NCI-H2227 treated with DMSO at 0.1 percent for 48 hours (cell line): ENCODE data around the gene MARCKSL1.

Source experiments
- DNase-seq: peaks from one replicate; lab custom pipeline; 2025; lab: John Stamatoyannopoulos, UW

The MARCKSL1 gene

DNA sequence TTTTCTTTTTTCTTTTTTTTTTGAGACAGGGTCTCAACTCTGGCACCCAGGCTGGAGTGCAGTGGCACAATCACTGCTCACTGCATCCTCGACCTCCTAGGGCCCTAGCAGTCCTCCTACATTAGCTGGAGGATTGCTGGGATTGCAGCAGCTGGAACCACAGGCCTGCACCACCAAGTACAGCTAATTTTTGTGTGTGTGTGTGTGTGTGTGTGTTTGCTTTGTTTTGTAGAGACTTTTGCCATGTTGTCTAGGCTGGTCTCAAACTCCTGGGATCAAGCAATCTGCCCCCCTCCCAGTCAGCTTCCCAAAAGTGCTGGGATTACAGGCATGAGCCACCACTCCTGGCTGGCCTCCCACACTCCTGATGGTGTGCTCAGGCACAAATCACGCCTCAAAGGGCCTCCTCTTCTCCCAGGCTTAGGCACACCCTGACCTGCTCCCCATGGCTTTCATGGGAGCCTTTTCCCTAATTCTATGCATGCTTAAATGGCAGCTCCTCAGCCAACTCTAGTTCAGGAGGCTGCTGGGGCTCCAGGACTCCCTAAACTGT, 16.9 kb upstream of the MARCKSL1 start:
- DNase-seq, result no peak

DNA sequence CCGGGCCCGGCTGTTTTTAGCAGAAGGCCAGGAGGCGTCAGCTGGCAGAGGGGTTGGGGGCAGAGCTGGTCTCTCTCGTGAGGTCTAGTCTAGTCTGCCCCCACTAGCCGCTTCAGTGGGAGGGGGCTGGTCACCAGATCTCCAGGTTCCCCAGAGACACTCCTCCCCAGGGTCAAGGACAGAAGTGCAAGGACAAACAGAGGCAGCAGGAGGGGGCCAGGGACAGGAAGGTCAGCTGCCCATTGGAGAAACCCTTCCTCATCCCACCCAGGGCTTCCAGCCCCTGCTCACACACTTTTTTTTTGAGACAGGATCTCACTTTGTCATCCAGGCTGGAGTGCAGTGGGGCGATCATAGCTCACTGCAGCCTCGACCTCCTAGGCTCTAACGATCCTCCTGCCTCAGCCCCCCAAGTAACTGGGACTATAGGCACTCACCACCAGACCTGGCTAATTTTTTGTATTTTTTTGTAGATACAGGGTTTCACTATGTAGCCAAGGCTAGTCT, 16.3 kb upstream of the MARCKSL1 start:
- no peak for DNase-seq

DNA sequence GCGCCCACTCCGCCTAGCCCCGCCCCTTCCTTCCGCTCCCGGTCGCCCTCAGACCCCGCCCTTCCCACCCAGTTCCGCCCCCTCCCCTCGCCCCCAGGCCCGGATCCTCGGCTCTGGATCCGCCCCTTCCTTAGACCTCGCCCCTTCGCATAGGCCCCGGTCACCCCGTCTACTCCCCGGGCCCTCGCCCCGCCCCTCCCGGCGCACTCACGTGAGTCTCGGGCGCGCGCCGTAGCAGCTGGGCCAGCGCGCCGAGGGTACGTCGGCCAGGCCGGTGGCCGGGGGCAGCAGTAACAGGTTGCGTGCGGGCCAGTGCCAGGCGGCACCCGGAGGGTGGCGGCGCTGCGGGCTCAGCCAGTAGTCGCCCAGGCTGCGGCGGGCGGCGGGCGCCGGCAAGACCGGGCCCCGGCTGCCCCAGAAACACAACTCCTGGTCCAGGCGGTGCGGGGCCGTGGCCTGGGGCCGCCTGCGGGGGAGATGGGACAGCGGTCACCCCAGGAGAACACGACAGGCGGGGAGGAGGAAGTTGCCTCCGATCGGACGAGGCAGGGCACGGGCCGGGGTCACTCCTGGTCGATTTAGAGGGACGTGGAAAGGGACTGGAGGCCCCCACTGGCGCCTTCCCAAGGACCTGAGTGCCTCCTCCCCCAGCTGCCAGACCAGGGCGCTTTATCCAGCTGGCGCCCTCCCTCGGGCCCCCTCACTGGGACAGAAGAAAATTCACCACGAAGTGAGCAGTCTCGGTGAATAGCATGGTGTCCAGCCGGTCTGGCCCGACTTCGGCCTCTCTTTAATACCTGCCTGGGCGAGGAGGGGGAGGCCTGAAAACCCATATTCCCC, 15.6 kb upstream of the MARCKSL1 start:
- peak; percentile 95 for DNase-seq

DNA sequence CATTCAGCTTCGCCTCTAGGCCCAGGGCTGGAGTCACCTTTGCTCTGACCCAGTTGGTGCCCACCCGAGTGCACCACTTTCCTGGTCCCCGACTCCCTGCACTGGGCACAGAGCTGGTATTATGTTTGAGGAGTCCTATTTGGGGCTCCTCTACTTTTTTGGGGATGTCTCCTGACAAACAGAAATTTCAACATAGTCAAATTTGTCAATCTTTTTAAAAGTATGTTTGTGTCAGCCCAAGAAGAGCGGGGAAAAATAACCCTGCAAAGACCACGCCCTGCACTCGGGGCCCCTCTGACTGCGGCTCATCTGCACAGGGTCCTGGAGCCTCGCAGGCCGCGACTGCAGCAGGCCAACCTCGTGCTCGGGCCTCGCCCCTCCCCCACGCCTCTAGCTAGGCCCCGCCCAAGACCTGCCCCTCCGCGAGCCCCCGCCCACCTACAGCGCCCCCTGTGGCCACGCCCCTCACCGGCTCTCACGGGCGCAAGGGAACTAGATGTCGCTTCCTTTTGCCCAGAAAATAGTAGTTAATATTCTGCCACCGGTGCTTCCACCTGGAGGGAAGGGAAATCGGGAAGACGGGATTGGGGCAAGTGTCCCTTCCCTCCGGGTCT, 14.9 kb upstream of the MARCKSL1 start:
- DNase-seq, result no peak

DNA sequence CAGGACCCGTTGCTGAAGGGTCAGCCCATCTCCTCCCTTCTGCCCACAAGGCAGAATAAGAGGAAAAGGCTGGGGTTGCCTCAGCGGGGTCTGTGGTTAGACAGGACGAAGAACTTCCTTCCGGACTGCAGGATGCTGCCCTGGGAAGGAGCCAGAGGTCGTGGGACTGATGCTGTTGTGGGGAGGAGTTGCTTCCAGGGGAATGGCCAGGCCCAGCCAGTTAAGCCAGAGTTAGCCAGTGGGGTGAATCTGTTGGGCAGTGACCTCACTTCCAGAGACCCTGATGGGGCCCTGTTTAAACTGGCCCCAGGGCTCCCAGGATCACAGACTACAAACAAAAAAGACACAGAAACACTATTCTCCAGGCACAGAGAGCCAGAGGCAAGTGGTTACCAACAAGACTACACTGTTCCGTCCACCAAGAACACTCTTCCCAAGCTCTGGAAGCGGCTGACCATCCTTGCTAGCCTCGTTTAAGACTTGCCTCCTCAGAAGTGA, 13.2 kb upstream of the MARCKSL1 start:
- DNase-seq, result no peak

DNA sequence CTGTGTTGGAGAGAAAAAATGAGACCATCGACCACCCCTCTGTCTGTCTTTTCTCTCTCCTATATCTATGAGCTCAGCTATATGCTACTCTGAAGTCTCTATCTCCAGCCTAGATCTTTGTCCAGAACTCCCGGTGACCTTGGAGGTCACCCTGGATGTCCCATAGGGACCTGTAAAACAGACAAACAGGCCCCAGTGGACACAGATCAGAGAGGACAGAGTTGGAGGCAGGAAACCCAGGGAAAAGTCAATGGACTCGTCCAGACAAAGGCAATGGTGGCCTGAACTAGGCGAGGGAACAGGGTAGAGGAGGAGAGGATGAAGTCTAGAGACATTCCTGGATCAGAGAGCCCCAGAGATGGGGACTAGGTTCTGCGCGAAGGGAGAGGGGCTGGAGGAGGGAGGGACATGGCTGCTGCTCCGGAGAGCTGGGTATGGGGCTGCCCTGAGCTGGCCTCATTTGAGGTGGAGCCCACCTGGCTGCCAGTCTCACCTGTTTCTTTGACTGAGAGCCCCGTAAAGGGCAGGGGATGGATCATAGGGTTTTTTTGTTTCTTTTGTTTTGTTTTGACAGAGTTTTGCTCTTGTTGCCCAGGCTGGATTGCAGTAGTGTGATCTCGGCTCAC, 10.6 kb upstream of the MARCKSL1 start:
- DNase-seq, result no peak

DNA sequence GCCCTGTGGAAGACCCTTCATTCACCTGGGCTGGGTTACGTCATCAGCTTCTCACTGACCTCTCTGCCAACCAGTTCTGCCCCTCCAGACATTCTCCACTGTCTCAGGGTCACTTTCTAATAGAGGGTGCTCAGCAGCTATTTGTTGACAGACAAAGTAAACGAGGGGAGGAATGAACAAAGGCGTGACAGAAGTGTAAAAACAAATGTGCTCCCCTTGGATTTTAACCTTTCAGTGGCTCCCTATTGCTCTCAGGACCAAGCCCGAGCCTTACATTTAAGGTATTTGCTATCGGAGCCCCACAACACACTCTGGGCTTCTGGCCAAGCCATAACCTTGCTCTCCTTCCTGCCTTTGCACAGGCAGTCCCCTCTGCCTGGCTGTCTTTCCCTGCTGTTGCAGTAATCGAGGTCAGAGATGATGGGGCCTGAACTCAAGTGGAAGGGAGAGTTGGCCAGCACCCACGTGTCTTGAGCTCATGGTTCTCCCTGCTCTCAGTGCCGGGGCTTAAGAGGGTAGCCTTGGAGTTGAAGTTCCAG, 9.3 kb upstream of the MARCKSL1 start:
- no peak for DNase-seq

DNA sequence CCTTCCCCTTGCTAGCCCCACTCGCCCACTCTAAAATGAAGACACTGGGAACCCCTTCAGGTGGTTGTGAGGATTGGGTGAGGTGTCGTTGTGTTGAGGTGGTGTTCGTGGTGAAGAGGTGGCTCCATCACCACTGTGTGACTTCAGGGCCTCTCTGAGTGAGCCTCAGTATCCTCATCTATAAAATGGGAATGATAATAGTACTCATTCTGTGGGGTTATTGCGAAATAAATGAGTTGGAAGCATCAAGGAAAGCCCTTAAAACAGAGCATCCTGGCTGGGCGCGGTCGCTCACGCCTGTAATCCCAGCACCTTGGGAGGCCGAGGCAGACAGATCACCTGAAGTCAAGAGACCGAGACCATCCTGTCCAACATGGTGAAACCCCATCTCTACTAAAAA, 6.7 kb upstream of the MARCKSL1 start:
- no peak for DNase-seq

DNA sequence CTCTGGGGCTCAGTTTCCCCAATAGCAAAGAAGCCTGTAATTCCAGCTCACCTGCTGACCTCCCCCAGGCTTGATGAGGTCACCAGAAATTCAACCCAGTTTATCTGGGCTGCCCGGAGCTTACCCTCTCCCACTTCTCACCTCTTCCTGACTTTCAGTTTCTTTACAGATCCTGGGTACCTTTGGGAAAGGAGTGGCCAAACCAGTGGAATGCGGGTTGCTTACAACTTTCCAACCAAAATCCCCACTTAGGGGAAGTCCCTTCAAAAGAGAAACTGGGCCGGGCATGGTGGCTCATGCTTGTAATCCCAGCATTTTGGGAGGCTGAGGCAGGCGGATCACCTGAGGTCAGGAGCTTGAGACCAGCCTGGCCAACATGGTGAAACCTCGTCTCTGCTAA, 5.9 kb upstream of the MARCKSL1 start:
- DNase-seq, result no peak

DNA sequence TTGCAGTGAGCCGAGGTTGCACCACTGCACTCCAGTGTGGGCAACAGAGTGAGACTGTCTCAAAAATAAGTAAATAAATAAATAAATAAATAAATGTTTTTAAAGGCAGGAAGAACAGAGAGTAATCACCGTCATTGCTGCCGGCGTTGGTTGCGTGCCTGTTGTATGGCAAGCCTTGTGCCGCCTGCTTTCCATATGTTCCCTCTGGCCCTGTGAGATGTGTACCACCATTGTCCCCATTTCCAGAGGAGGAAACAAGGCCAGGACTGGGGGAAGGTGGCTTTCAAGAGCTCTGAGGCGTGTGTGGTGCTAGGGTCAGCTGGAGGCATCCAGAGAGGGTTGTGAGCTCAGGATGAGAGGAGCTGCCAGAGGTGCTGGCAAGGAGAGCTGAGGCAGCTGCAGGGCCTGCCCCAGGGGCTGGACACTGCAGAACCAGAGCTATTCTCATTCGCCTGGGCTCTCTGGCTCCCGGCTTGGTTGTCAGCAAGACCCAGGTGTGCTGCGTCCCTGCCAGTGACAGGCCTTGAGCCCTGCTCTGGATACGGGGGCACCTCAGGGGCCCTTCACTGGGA, 5.2 kb upstream of the MARCKSL1 start:
- DNase-seq, result no peak

DNA sequence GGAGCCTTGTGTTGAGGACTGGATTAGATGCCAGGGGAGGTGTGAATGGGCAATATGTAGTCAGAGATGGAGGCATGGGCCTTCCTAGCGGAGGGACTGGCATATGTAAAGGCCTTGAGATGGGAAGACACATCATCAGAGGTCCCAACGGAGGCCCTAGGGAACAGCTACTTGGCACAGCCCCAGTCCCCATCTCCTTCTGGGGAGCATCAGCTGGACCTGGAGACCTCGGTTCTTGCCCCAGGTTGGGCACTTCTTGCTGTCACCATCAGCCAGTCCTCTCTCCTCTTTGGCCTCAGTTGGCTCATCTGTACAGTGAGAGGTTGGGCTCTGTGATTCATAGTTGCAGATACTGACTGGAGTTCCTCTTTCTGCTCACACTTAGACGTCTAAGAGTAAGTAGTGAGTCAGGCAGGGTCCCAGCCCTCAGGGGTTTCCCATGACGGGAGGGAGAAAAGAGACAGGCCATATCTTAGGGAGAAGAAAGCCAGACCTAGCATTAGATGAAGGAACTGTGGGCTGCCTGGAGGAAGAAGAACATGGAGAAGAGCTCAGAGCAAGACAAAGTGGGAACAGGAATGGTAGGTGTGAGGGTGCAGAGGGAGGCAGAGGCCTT, 3.4 kb upstream of the MARCKSL1 start:
- no peak for DNase-seq

DNA sequence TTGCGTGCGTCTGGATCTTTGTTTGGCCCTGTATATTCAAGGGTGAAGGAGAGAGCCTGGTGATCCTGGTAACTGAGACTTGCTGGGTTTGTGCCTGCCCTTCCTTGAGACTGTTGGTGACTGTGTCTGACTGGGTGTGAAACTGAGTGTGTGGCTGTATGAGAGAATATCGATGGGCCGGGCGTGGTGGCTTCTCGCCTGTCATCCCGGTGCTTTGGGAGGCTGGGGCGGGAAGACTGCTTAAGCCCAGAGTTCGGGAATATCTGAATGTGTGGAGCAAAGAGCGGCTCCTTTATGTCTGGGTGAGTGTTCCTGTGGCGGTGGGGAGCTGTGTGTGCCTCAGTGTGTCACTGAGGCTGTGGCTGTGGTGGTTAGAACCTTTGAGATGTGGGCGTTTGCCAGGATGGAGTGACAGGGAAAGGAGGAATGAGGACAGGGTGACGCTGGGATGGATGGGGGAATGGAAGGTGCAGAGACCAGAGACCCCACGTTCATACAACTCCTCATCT, 2.7 kb upstream of the MARCKSL1 start:
- DNase-seq, result no peak

DNA sequence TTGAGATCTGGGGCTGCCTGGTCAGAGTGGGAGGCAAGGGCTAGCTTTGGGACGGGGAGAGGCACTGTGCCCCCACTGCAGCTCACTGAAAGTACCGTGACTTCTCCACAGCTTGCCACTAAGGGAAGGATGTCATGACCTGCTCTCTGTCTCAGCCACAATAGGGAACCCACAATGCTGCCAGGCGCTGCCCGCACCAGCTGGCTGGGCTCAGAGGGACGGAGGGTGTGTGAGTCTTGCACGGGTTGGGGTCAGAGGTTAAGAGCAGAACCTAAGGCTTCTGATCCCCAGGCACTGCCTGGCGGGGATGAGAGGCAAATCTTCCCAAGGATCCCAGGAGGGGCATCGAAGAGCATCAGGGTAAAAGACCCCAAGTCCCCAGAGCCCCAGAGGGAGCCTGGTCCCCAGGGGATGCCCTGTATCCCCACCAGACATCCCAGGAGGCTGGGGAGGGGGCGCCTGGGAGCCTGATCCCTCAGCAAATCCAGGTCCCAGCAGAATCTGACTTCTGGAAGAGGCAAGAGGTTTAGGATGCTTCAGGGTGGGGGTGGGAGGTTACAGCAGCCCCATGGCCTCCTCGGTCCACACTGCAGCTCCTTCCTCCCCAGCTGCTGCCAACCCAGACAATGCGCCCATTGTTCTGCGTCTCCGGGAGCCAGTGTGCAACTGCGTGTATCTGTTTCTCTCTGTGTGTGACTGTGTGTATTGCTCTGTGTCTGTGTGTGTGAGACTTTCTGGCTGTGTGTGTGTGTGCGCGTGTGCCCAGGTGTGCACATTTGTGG, 2.0 kb upstream of the MARCKSL1 start:
- DNase-seq, result no peak

DNA sequence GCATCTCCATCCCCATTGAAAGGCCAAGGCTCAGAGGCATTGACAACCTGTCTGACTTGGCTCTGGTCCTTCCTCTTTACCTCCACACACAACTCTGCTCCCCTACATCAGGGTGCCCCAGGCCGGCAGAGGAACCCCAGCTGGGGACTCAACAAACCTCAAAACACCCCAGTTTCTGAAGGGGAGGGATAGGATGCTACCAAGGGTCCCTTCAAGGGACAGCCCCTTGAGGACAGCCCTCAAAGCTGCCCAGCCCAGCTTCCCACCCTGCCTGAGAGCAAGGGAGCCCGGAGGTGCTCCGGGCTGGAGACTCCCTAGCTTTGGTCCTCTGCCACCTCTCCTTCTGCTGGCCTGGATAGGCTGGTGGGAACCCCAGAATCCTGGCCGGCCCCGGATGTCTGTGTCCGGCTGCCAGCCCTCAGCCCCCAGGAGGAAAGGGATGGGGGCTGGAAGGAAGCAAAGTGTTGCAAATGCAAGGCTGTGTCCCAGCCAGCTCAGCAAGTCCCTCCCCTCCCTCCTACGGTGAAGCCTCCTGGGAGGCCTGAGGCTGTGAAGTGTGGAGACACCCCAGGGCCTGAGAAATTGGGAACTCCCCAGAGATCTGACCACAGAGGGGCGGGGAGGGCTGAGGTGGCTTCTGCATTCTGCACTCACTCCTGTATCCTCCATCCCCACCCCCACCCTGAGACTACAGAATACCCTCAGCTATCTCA, 1.1 kb upstream of the MARCKSL1 start:
- DNase-seq, result no peak

DNA sequence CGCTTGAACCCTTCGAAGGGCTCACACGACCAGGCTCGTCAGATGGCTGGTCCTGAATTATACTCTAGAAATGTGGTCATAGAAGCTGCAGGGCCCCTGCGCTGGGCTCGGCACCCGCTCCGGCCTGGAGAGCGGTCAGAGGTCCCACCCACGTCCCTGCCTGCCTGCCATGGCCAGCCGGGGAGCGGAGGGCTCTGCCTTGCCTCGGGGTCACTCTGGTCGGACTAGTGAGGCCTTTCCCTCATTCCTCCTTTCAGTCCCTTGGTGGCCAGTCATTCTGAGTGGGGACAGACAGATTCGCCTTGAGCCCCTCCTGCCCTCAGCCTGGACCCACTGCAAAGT, 529 bp upstream of the MARCKSL1 start:
- no peak for DNase-seq

DNA sequence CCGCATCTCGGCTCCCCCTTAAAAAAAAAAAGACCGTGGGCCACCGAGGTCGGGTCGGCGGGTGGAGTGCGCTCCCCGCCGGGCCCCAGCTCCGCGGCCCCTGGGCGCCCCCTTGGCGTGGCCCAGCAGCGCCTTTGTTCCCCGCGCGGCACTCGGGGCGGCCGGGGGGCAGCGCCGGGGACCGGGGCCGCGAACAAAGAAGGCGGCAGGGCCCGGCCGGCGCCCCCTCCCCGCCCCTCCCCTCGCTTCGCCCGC, 571 bp downstream of the MARCKSL1 start:
- DNase-seq, result no peak

DNA sequence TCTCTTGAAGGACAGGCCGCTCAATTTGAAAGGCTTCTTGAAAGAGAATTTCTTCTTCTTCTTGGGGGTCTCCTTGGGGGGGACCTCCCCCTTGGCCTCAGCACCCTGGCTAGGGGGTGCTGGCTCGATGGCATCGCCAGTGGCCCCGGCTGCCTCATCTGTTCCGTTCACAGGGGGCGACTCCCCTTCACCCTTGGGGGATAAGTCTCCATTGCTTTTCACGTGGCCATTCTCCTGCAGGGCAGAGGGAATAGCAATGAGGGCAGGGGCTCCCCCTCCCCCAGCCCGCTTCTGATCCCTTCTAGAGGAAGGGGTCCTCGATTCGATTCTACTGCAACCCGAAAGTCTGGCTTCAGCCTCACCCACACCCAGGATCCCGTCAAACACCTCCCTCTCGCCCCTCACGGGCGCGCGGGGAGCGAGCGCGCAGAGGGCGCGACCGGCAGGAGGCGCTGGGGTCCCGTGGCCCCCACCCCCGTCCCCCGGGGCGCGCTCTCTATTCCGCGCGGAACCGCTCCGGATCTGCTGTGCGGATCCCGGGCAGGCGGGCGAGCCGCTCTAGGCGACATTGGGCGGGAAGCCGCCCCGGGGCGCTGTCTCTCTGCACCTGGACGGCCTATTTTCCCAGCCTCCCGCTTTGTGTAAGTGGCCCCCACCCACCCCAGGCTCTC, 1.0 kb downstream of the MARCKSL1 start:
- no peak for DNase-seq

DNA sequence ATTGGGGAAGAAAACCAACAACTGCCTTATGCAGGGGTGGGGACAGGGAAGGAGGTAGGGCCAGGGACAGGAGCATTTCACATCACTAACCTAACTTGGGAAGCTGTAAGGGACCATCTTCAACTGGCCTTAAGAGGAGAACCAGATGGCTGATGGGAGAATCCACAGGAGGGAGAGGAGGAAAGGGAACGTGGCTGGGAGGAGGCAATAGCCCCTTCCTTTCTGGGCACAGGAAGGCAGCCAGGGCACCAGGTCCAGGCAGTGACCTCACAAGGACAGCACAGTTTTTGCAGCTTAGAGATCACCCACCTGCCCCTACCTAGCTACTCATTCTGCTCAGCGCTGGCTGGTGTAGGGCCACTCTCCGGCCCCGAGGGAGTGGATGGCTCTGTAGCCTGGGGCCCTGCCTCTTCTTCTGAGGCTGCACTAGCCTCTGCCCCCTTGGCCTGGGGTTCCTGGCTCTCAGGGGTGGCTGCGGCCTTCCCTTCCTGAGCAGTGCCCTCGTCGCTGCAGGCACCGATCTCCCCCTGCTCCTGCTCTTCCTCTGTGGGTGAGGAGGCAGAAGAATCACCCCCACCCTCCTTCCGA, 1.7 kb downstream of the MARCKSL1 start:
- no peak for DNase-seq

DNA sequence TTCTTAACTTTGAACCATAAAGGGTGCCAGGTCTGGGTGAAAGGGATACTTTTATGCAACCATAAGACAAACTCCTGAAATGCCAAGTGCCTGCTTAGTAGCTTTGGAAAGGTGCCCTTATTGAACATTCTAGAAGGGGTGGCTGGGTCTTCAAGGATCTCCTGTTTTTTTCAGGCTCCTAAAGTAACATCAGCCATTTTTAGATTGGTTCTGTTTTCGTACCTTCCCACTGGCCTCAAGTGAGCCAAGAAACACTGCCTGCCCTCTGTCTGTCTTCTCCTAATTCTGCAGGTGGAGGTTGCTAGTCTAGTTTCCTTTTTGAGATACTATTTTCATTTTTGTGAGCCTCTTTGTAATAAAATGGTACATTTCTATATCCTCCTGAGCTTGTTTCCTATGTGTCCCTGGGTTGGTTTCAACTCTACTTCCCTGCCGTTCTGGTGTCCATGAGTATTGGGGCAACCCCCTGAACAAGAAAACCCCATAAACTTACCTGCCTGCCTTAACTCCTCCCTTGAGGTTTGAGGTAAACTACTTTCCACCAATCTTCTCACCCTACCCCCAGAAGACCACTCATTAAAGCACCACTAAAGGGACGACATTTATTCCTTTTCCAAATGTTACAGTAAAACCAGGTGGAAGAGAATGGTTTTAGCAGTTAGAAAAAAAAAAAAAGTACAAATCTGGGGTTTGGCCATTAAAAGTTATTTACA, 2.6 kb downstream of the MARCKSL1 start:
- DNase-seq, result no peak
